ENCODE data around the gene DNAAF9.

DNA sequence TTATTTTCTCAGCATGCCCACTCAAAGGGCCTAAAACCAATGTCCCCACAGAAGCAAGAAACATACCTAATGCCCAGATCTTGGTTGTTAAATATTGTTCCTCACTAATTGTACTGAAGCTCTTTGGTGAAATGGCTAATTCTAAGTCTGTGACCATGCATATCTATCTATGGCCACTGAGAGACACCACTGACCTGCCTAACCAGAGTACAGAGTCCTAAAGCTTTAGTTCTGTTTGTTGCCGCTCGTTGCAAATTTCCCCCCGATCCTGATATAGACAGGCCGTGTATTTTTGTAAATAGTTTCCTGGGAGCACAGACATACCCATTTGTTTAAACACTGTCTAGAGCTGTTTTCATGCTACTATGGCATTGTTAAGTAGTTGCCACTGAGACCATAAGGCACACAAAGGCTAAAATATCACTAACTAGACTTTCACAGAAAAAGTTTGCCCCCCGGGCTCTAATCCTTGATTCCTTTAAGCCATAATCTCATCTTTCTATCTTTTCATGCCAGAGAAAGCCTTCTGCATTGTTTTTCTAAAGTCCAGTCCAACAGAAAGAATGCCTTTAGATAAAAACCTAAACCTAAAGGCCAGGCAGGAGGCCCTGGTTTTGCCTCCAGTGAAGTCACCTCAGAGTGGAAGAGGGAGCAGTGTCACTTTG lies 48.7 kb downstream of the DNAAF9 start:
- TF ChIP-seq, protein P1, sequence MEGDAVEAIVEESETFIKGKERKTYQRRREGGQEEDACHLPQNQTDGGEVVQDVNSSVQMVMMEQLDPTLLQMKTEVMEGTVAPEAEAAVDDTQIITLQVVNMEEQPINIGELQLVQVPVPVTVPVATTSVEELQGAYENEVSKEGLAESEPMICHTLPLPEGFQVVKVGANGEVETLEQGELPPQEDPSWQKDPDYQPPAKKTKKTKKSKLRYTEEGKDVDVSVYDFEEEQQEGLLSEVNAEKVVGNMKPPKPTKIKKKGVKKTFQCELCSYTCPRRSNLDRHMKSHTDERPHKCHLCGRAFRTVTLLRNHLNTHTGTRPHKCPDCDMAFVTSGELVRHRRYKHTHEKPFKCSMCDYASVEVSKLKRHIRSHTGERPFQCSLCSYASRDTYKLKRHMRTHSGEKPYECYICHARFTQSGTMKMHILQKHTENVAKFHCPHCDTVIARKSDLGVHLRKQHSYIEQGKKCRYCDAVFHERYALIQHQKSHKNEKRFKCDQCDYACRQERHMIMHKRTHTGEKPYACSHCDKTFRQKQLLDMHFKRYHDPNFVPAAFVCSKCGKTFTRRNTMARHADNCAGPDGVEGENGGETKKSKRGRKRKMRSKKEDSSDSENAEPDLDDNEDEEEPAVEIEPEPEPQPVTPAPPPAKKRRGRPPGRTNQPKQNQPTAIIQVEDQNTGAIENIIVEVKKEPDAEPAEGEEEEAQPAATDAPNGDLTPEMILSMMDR (IDR thresholded peaks at IDR 0.05), result no peak
- no peak for TF ChIP-seq POLR2A (IDR thresholded peaks at IDR 0.05)

All from testis (tissue), 2 donors.